Neutrophil (primary cell): ENCODE measurements around the gene ANO2.

Source experiments
- H3K27ac ChIP-seq: fragments of 200-600 bp; sonication (generic); 2 replicates; pipeline ENCODE4 v1.5.1; 2016; ENCODE audit warnings: mild to moderate bottlenecking, moderate library complexity
- H3K27me3 ChIP-seq: fragments of 200-600 bp; sonication (generic); 2 replicates; pipeline ENCODE4 v1.6.0; 2016; ENCODE audit warnings: mild to moderate bottlenecking
- H3K36me3 ChIP-seq: fragments of 200-600 bp; sonication (generic); 2 replicates; pipeline ENCODE4 v1.5.1; 2017
- H3K4me1 ChIP-seq, 2 experiments: fragments of 200-600 bp in 1 of 2; sonication (generic) in 1 of 2; 1 replicate in 1 of 2; 2 replicates in 1 of 2; pipeline versions ENCODE4 v1.5.1 to v1.6.1; 2013 to 2016; ENCODE audit warnings: low read depth in 1 of 2, low read length in 1 of 2, mild to moderate bottlenecking in 1 of 2, moderate library complexity in 1 of 2; ENCODE audit not compliant: control insufficient read depth in 1 of 2, insufficient read depth in 1 of 2
- H3K4me3 ChIP-seq, 2 experiments: fragments of 200-600 bp in 1 of 2; sonication (generic) in 1 of 2; 1 replicate in 1 of 2; 2 replicates in 1 of 2; pipeline ENCODE4 v1.5.1; 2013 to 2016; ENCODE audit warnings: low read depth in 1 of 2, low read length in 1 of 2, mild to moderate bottlenecking in 1 of 2, moderate library complexity in 1 of 2
- H3K9me3 ChIP-seq: fragments of 200-600 bp; sonication (generic); 2 replicates; pipeline ENCODE4 v1.5.1; 2016
- TF ChIP-seq, protein P1 (sequence below): fragments of 200-600 bp; sonication (generic); IDR thresholded peaks from 2 replicates; pipeline ENCODE4 v1.5.1; 2016; ENCODE audit warnings: antibody characterized with exemption

ANO2 gene

DNA sequence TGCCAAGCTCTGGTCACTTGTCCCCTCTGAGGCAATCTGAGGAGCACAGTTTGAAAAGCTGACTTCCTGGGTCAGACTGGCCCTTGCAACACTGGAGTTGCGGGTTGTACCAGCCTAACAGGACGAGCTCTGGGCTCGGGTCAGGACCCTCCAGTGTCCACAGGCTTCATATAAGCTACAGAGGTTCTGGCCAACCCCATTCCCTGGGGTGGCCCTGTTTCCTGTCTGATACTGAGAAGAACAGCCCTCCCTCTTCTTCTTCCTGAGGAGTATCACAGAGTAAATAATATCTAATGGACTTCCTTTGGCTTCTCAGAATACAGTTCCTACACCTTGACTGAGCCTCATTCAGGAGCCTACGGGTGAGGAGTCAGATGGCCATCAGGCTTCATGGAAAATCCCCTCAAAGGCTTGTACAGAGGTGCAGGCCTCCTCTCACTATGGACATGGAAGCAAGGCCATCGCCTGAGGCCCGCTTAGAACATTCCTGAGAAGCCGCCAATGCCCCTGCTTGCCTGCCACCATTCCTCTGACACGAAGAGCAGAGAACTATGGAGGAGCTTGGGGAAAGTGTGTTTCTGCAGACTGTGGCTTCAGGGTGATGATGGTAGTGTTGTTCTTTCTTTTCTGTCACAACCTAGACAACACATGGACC, 28.5 kb upstream of the ANO2 start:
- Histone ChIP-seq H3K27me3 (no peaks in the 10 kb centered on the region), H3K9me3 (no peaks in the 10 kb centered on the region), H3K27ac (no peak overlapping the region), H3K36me3 (no peaks in the 10 kb centered on the region), H3K4me3 (no peak overlapping the region), H3K4me1 (no peaks in the 10 kb centered on the region)
- TF ChIP-seq, protein P1, sequence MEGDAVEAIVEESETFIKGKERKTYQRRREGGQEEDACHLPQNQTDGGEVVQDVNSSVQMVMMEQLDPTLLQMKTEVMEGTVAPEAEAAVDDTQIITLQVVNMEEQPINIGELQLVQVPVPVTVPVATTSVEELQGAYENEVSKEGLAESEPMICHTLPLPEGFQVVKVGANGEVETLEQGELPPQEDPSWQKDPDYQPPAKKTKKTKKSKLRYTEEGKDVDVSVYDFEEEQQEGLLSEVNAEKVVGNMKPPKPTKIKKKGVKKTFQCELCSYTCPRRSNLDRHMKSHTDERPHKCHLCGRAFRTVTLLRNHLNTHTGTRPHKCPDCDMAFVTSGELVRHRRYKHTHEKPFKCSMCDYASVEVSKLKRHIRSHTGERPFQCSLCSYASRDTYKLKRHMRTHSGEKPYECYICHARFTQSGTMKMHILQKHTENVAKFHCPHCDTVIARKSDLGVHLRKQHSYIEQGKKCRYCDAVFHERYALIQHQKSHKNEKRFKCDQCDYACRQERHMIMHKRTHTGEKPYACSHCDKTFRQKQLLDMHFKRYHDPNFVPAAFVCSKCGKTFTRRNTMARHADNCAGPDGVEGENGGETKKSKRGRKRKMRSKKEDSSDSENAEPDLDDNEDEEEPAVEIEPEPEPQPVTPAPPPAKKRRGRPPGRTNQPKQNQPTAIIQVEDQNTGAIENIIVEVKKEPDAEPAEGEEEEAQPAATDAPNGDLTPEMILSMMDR = no peak

- Histone ChIP-seq H3K27me3 (no peaks in the 10 kb centered on the region), H3K4me3 (no peak overlapping the region), H3K4me1 (no peaks in the 10 kb centered on the region), H3K27ac (no peak overlapping the region), H3K9me3 (no peaks in the 10 kb centered on the region), H3K36me3 (no peaks in the 10 kb centered on the region)
- TF ChIP-seq, protein P1 = no peak
These were observed 27.3 kb upstream of the ANO2 start for GRCh38 chr12:5972387-5972786.

- TF ChIP-seq, protein P1 = no peak
These were observed 26.3 kb upstream of the ANO2 start for GRCh38 chr12:5971194-5971850.

GRCh38 chr12:5969974-5970690, 25.1 kb upstream of the ANO2 start:
- Histone ChIP-seq H3K4me1 (no peaks in the 10 kb centered on the region), H3K4me3 (no peak overlapping the region), H3K9me3 (no peaks in the 10 kb centered on the region), H3K27ac (no peak overlapping the region), H3K36me3 (no peaks in the 10 kb centered on the region), H3K27me3 (peaks cover 2% of the 10 kb centered on the region)
- TF ChIP-seq, protein P1 = no peak

More at GRCh38 chr12:5971194-5971850, 26.3 kb upstream of the ANO2 start:
- H3K4me1 ChIP-seq = no peaks in the 10 kb centered on the region
- H3K4me3 ChIP-seq = no peak overlapping the region
- H3K36me3 ChIP-seq = no peaks in the 10 kb centered on the region
- no peak overlapping the region for H3K27ac ChIP-seq
- no peaks in the 10 kb centered on the region for H3K9me3 ChIP-seq
- no peaks in the 10 kb centered on the region for H3K27me3 ChIP-seq

GRCh38 chr12:5969156-5969973, 24.3 kb upstream of the ANO2 start:
- no peaks in the 10 kb centered on the region for H3K4me1 ChIP-seq
- H3K4me3 ChIP-seq = no peak overlapping the region
- TF ChIP-seq, protein P1 = no peak
- H3K36me3 ChIP-seq = no peaks in the 10 kb centered on the region
- peaks cover 7% of the 10 kb centered on the region for H3K27me3 ChIP-seq
- H3K9me3 ChIP-seq = no peaks in the 10 kb centered on the region
- no peak overlapping the region for H3K27ac ChIP-seq
